OCI-LY3 (cell line): ENCODE results near the gene KDM4C.

ENCODE experiments used
- EZH2phosphoT487 ChIP-seq: fragments of 200-600 bp; shearing (Covaris generic); IDR thresholded peaks from 2 replicates; pipeline ENCODE4 v1.6.1; 2018; ENCODE audit warnings: antibody characterized with exemption, mixed run types, low read depth
- TF ChIP-seq, protein P1 (sequence below): fragments of 200-600, 300-600 bp; sonication (generic); IDR thresholded peaks from 2 replicates; pipeline ENCODE4 v1.5.1; 2014; ENCODE audit warnings: antibody characterized with exemption, low read length, low read depth

DNA sequence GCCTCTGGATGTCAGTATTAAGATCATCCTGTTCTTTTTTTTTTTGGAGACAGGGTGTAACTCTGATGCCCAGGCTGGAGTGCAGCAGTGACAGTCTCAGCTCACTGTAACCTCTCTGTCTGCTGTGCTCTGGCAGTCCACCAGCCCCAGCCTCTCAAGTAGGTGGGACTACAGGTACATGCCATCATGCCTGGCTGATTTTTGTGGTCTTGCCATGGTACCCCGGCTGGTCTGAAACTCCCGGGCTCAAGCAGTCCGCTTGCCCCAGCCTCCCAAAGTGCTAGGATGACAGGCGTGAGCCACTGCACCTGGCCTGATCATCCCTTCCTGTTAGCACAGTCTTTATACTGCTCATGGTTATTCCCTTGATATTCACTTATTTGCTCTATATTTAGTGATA lies 3.5 kb downstream of the KDM4C start:
- TF ChIP-seq, protein P1, sequence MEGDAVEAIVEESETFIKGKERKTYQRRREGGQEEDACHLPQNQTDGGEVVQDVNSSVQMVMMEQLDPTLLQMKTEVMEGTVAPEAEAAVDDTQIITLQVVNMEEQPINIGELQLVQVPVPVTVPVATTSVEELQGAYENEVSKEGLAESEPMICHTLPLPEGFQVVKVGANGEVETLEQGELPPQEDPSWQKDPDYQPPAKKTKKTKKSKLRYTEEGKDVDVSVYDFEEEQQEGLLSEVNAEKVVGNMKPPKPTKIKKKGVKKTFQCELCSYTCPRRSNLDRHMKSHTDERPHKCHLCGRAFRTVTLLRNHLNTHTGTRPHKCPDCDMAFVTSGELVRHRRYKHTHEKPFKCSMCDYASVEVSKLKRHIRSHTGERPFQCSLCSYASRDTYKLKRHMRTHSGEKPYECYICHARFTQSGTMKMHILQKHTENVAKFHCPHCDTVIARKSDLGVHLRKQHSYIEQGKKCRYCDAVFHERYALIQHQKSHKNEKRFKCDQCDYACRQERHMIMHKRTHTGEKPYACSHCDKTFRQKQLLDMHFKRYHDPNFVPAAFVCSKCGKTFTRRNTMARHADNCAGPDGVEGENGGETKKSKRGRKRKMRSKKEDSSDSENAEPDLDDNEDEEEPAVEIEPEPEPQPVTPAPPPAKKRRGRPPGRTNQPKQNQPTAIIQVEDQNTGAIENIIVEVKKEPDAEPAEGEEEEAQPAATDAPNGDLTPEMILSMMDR: no peak
- TF ChIP-seq EZH2phosphoT487: no peak
